HG02642 (cell line): Measurements from ENCODE around the gene KRT14.
"Not testable (repeated sequence)": the region's sequence is repeated elsewhere in the genome, so short reads cannot be mapped to it uniquely, and the experiment has no call there.

ENCODE experiments used
- ATAC-seq: cut with Tn5 transposase; IDR thresholded peaks from one replicate; pipeline ENCODE4 v1.9.1; 2021; ENCODE audit warnings: mild to moderate bottlenecking; ENCODE audit not compliant: unreplicated experiment, poor library complexity

The KRT14 gene

GRCh38 chr17:41580244-41580575 lies 6.5 kb downstream of the KRT14 start:
- no peak for ATAC-seq

GRCh38 chr17:41579484-41580243 lies 7.0 kb downstream of the KRT14 start:
- ATAC-seq: no peak

GRCh38 chr17:41578971-41579370 lies 7.7 kb downstream of the KRT14 start:
- ATAC-seq: no peak

GRCh38 chr17:41578538-41578937 lies 8.2 kb downstream of the KRT14 start:
- no peak for ATAC-seq

- ATAC-seq: not testable (repeated sequence)
Observed at GRCh38 chr17:41576740-41577139, 10.0 kb downstream of the KRT14 start.

GRCh38 chr17:41575336-41575735 lies 11.4 kb downstream of the KRT14 start:
- no peak for ATAC-seq

- ATAC-seq: no peak
Observed at GRCh38 chr17:41571561-41572434, 14.9 kb downstream of the KRT14 start, which contains the start of gene KRT9. TSS of gene KRT9 (minus strand) at chr17:41572059. CDS start at chr17:41571992, 67 bp downstream.

GRCh38 chr17:41567317-41567716 lies 19.4 kb downstream of the KRT14 start:
- no peak for ATAC-seq

- ATAC-seq: no peak
Observed at GRCh38 chr17:41565338-41565737, 21.4 kb downstream of the KRT14 start.

- no peak for ATAC-seq
Observed at GRCh38 chr17:41563607-41564170, 23.0 kb downstream of the KRT14 start.

- no peak for ATAC-seq
Observed at GRCh38 chr17:41561554-41561953, 25.1 kb downstream of the KRT14 start.

GRCh38 chr17:41559548-41559947 lies 27.1 kb downstream of the KRT14 start:
- no peak for ATAC-seq

GRCh38 chr17:41556931-41557330 lies 29.8 kb downstream of the KRT14 start:
- ATAC-seq: no peak

GRCh38 chr17:41556306-41556705 lies 30.4 kb downstream of the KRT14 start:
- no peak for ATAC-seq

GRCh38 chr17:41555105-41555887 lies 31.4 kb downstream of the KRT14 start:
- ATAC-seq: no peak

GRCh38 chr17:41553987-41554680 lies 32.6 kb downstream of the KRT14 start:
- no peak for ATAC-seq

- no peak for ATAC-seq
Observed at GRCh38 chr17:41553176-41553575, 33.5 kb downstream of the KRT14 start.

GRCh38 chr17:41552455-41552854 lies 34.2 kb downstream of the KRT14 start:
- ATAC-seq: no peak

- ATAC-seq: no peak
Observed at GRCh38 chr17:41551365-41551764, 35.3 kb downstream of the KRT14 start.

GRCh38 chr17:41549596-41550039 lies 37.1 kb downstream of the KRT14 start:
- no peak for ATAC-seq
